Measurements from ENCODE around the gene EXOC6B. TPM values are rescaled to one million over a fixed set of nuclear protein-coding genes. Genes with fewer than 3 reads are reported as not detected.

EXOC6B gene
- total RNA-seq, 2 experiments from 2014 or later = 16.9 to 17.5 TPM

DNA sequence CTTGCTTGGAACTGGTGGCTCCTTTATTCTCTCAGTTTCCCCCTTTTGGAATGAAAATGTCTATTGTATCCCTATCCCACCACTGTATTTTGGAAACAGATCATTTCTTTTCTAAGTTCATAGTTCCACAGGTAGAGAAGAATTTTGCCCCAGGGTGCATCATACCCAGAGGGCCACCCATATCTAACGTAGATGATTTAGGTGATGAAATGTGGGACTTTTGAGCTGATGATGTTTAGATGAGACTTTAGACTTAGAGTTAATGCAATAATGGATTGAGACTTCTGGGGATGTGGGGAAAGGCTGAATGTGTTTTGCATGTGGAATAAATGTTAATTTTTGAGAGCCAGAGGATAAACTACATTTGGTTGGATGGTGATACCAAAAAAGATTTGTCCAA is 570.3 kb downstream of the EXOC6B start:
- Histone ChIP-seq H3K4me1 (ENCODE audit: insufficient read depth, low read length) (no peaks in the 10 kb centered on the region), H3K27ac (ENCODE audit: low read depth in 1 of 2, low read length in 2 of 2) (no peak overlapping the region), H3K9me3 (ENCODE audit: control insufficient read depth in 1 of 2, insufficient read depth in 1 of 2, low read length in 2 of 2) (peaks cover 0 to 4% of the 10 kb centered on the region in 2 experiments), H3K4me3 (ENCODE audit: low read length) (no peak overlapping the region), H3K27me3 (ENCODE audit: control insufficient read depth in 1 of 2, insufficient read depth in 2 of 2, low read length in 2 of 2) (no peaks in the 10 kb centered on the region), H3K36me3 (ENCODE audit: insufficient read depth, low read length) (no peaks in the 10 kb centered on the region)
- Mint-ChIP-seq H3K4me3 (no peak overlapping the region), H3K27ac (no peak overlapping the region), H3K36me3 (ENCODE audit: low read depth) (no peaks in the 10 kb centered on the region), H3K27me3 (no peaks in the 10 kb centered on the region), H3K9me3 (peaks cover 8% of the 10 kb centered on the region), H3K4me1 (ENCODE audit: low read depth) (no peaks in the 10 kb centered on the region)
- TF ChIP-seq, protein P1, sequence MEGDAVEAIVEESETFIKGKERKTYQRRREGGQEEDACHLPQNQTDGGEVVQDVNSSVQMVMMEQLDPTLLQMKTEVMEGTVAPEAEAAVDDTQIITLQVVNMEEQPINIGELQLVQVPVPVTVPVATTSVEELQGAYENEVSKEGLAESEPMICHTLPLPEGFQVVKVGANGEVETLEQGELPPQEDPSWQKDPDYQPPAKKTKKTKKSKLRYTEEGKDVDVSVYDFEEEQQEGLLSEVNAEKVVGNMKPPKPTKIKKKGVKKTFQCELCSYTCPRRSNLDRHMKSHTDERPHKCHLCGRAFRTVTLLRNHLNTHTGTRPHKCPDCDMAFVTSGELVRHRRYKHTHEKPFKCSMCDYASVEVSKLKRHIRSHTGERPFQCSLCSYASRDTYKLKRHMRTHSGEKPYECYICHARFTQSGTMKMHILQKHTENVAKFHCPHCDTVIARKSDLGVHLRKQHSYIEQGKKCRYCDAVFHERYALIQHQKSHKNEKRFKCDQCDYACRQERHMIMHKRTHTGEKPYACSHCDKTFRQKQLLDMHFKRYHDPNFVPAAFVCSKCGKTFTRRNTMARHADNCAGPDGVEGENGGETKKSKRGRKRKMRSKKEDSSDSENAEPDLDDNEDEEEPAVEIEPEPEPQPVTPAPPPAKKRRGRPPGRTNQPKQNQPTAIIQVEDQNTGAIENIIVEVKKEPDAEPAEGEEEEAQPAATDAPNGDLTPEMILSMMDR (IDR thresholded peaks at IDR 0.05) = no peak
- intact Hi-C loops (cut with DNase I, micrococcal nuclease) = no loop called here
- DNase-seq = no peak
- ChIA-PET POLR2A (no interaction called here), CTCF (no interaction called here)
- no peak for ATAC-seq (ENCODE audit: poor library complexity)

DNA sequence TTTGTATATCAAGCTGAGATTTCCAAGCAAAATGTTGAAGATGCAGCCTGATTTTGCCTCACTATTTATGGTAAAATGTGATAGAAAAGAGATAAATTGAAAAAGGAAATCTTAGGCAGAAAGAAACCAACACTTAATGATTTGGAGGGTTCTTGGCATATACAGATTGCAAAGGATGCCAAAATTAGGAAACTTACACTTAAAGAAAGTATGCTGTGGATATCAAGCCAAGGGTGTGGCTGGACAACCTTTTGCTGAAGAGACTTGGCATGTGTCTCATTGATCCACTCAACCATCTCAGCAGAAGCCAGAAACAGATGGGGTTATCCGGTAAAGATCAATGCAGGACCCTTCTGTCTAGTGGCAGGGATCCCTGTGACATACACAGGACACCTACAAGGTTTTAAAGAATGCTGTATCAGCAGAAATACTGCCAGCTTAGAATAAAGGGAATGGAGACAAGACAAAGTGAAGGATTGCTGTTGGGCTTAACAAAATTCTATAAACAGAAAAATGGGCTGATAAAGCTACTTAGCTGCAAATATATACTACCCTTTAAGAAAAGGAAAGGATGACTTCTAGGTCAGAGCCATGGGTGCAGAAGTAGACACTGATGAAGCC is 570.9 kb downstream of the EXOC6B start:
- no peak overlapping the region for H3K4me3 ChIP-seq (ENCODE audit: low read length)
- TF ChIP-seq, protein P1 (IDR thresholded peaks at IDR 0.05) = no peak
- Mint-ChIP-seq H3K9me3 (peaks cover 8% of the 10 kb centered on the region), H3K4me1 (ENCODE audit: low read depth) (no peaks in the 10 kb centered on the region), H3K27ac (no peak overlapping the region), H3K27me3 (no peaks in the 10 kb centered on the region), H3K36me3 (ENCODE audit: low read depth) (no peaks in the 10 kb centered on the region), H3K4me3 (no peak overlapping the region)
- H3K27me3 ChIP-seq (ENCODE audit: control insufficient read depth in 1 of 2, insufficient read depth in 2 of 2, low read length in 2 of 2) = no peaks in the 10 kb centered on the region
- H3K4me1 ChIP-seq (ENCODE audit: insufficient read depth, low read length) = no peaks in the 10 kb centered on the region
- CTCF ChIA-PET = no interaction called here
- intact Hi-C loops (cut with DNase I, micrococcal nuclease) = no loop called here
- no peaks in the 10 kb centered on the region for H3K36me3 ChIP-seq (ENCODE audit: insufficient read depth, low read length)
- H3K27ac ChIP-seq (ENCODE audit: low read depth in 1 of 2, low read length in 2 of 2) = no peak overlapping the region
- ATAC-seq (ENCODE audit: poor library complexity) (no peak), DNase-seq (no peak)
- H3K9me3 ChIP-seq (ENCODE audit: control insufficient read depth in 1 of 2, insufficient read depth in 1 of 2, low read length in 2 of 2) = peaks cover 0 to 4% of the 10 kb centered on the region in 2 experiments
- POLR2A ChIA-PET = no interaction called here

DNA sequence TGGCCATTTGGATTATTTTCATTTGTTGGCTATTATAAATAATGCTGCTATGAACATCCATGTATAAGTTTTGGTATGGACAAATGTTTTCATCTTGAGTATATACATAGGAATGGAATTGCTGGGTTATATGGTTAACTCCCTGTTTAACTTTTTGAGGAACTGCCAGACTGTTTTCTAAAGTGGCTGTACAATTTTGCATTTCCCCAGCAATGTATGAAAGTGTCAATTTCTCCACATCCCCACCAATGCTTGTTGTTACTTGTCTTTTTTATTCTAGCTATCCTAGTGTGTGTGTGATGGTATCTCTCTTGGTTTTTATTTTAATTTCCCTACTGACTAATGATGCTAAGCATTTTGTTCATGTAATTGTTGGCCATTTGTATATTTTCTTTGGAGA is 587.5 kb downstream of the EXOC6B start:
- Mint-ChIP-seq H3K4me1 (ENCODE audit: low read depth) (peaks cover 6% of the 10 kb centered on the region), H3K27me3 (no peaks in the 10 kb centered on the region), H3K4me3 (no peak overlapping the region), H3K36me3 (ENCODE audit: low read depth) (no peaks in the 10 kb centered on the region), H3K27ac (no peak overlapping the region), H3K9me3 (no peaks in the 10 kb centered on the region)
- DNase-seq (no peak), ATAC-seq (ENCODE audit: poor library complexity) (no peak)
- POLR2A ChIA-PET = no interaction called here
- Histone ChIP-seq H3K9me3 (ENCODE audit: control insufficient read depth in 1 of 2, insufficient read depth in 1 of 2, low read length in 2 of 2) (no peaks in the 10 kb centered on the region), H3K27me3 (ENCODE audit: control insufficient read depth in 1 of 2, insufficient read depth in 2 of 2, low read length in 2 of 2) (no peaks in the 10 kb centered on the region), H3K36me3 (ENCODE audit: insufficient read depth, low read length) (no peaks in the 10 kb centered on the region), H3K4me3 (ENCODE audit: low read length) (no peak overlapping the region), H3K4me1 (ENCODE audit: insufficient read depth, low read length) (no peaks in the 10 kb centered on the region), H3K27ac (ENCODE audit: low read depth in 1 of 2, low read length in 2 of 2) (no peak overlapping the region)
- TF ChIP-seq, protein P1 (IDR thresholded peaks at IDR 0.05) = no peak
- intact Hi-C loops (cut with DNase I, micrococcal nuclease) = no loop called here
- CTCF ChIA-PET = no interaction called here
